Hindlimb muscle (tissue), 1 donor: ENCODE data around the gene GSTT4. TPM values are rescaled to one million over a fixed set of nuclear protein-coding genes. Genes with fewer than 3 reads are reported as not detected.
"Not testable (repeated sequence)": the region's sequence is repeated elsewhere in the genome, so short reads cannot be mapped to it uniquely, and the experiment has no call there.

ENCODE experiments used
- DNase-seq: peaks from one replicate; pipeline ENCODE4 v3.0.0-alpha.2; 2013
- polyA plus RNA-seq: library from polyadenylated mRNA; unstranded; fragments of 120-200 nt; gene quantifications from one replicate; pipeline ENCODE4 v1.2.1, GENCODE V29; 2013; ENCODE audit not compliant: insufficient read length

The GSTT4 gene
- polyA plus RNA-seq, 1 donor, result not detected

GRCh38 chr22:24024354-24024753 is 19.1 kb upstream of the GSTT4 start:
- DNase-seq, result no peak

- DNase-seq, result no peak
These were observed 18.0 kb upstream of the GSTT4 start for GRCh38 chr22:24023204-24023789.

DNA sequence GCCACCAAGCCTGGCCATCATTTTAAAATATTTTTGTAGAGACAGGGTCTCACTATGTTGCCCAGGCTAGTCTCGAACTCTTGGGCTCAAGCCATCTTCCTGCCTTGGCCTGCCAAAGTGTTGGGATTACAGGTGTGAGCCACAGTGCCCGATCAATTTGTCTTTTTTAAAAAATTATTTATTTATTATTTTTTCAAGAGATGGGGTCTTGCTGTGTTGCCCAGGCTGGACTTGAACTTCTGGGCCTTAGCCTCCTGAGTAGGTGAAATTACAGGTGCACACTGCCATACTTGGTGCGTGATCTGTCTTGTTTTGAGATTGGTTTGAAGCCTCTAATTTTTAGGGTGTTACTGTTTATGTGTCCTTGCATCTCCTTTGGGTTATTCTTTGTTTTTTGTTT is 16.1 kb upstream of the GSTT4 start:
- DNase-seq, result no peak

GRCh38 chr22:24016156-24016555 is 10.9 kb upstream of the GSTT4 start:
- no peak for DNase-seq

- no peak for DNase-seq
These were observed 6.4 kb upstream of the GSTT4 start for GRCh38 chr22:24011735-24012068.

- no peak for DNase-seq
These were observed 4.8 kb upstream of the GSTT4 start for GRCh38 chr22:24010018-24010391.

GRCh38 chr22:24009227-24010017 is 4.2 kb upstream of the GSTT4 start:
- no peak for DNase-seq

DNA sequence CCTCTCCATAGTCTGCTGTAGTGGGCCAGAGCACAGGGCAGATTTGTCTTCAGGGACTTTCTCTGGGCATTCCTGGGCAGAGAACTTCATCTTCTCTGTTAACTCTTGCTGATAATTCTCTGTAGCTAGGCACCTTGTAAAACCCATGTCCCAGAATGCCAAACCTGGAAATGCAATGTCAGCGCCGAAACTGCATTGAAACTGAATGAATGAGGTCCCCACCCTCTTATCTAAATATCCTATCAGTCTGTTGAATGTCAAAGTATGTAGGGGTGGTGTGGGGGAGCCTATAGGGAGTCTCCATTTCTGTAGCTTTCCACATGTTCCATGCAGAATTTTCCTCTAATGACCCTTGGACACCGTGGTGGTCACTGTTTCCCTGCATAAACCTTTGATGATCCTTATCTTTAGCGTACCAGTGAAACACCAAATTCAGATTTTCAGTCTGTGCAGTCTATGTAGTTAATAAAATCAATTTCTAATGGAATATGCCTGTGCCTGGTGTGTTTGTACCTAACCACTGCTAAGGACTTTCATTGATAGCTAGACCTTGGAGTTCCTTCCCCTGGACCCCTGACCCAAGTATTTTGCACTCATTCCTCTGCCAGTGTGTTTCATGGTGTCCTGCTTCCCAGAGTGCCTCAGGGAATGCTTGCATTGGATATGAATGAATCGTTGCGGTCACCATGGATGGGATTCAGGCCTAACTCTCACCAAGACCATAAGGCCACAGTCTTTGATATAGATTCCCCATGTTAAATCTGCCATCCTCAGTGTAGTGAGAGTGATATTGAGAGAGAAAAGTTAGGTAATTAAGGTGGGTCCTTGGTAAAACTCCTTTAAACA is 3.4 kb upstream of the GSTT4 start:
- no peak for DNase-seq

DNA sequence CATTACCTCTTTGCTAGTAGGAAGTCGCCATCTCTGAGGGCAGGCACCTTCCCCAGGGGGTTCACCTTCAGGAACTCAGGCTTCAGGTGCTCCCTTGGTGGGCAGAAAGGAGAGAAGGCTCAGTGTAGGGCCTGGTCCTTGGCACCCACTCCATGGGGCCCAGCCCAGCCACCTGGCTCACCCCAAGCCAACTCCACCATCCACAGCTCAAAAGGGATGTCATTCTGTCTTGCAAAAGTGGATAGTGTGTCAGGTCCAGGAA is 2.7 kb upstream of the GSTT4 start:
- DNase-seq, result no peak

DNA sequence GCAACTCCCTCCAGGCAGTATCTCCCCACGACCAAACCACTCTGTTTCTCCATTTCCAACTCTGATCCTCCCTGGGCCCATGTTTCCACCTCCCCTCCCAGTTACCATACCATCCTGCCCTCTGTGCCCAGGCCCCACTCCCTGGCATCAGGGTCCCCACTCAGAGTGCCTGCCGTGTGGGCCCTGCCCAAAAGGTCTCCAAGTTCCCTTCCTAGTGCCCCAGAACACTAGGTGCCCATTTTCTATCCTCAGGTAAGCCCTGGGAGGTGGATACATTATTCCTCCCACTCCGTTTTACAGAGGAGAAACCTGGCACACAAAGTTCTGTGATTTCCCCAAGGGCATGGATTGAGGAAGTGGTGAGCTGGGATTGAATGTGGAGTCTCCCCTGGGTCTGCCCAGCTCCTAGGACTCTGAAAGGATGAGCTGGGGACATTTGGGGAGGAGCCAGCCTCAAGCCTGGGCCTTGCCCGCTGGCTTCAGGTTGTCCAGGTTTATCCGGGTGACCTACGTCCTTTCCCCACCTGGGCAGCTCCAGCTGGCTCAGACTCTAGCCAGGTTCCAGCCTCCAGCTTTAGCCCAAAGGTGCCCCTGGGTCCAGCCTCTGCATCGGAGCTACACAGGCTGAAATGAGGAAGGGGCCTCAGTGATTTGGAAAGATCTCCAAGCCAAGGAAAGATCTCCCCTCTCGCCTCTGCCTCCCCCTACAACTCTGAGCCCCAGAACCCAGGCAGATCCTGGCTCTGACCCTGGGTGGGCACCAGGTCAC is 2.2 kb upstream of the GSTT4 start:
- DNase-seq, result no peak

GRCh38 chr22:24006914-24007214 is 1.6 kb upstream of the GSTT4 start:
- no peak for DNase-seq

DNA sequence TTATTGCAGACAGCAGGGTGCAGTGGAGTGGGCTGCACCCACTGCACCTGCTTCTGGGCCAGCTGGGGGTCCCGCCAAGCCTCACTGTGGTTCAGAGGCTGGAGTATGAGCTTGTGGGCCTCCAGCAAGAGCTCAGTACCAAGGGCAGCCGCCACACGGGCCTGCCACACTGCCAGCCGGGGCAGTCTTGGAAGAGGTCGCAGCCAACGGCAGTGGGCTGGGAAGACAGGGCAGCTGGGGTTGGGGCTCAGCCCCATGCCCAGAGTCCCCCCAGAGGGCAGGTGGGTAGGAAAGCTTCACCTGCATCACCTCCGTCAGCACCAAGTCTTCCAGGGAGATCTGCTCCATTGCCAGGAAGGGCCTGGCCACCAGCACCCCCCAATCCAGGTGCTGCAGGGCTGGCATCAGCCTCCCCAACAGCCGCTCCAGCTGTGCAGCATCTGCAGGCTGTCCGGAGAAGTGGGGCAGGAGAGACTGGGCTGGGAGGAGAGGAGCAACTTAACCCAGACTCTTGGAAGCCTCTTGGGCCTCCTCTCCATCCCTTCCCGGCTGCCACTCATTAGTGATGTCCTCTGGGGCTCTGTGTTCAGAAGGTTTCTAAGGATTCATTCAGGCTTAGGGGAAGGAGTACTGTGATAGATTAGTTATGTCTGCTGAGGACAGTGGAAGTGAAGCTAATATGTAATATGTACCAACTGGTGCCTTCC is 1.1 kb upstream of the GSTT4 start:
- no peak for DNase-seq

GRCh38 chr22:24003887-24004286 is 1.4 kb downstream of the GSTT4 start:
- DNase-seq, result no peak

- DNase-seq, result no peak
These were observed 2.4 kb downstream of the GSTT4 start for GRCh38 chr22:24002851-24003250.

DNA sequence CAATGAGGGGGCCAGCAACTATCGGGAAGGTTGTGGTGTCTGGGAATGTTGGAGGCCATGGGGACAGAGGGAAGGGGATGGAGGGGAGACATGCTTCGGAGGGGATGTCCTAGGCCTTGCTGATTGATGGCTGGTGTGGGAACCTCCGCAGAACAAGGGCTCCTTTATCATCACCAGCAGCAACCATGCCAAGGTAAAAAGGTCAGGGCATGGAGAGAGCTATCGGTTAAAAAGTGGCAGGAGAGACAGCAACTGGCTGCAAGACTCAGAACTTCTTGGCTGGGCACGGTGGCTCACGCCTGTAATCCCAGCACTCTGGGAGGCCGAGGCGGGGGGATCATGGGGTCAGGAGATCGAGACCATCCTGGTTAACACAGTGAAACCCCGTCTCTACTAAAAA is 3.0 kb downstream of the GSTT4 start:
- no peak for DNase-seq

- no peak for DNase-seq
These were observed 3.9 kb downstream of the GSTT4 start for GRCh38 chr22:24001314-24001713.

- not testable (repeated sequence) for DNase-seq
These were observed 5.5 kb downstream of the GSTT4 start for GRCh38 chr22:23999779-24000178.

DNA sequence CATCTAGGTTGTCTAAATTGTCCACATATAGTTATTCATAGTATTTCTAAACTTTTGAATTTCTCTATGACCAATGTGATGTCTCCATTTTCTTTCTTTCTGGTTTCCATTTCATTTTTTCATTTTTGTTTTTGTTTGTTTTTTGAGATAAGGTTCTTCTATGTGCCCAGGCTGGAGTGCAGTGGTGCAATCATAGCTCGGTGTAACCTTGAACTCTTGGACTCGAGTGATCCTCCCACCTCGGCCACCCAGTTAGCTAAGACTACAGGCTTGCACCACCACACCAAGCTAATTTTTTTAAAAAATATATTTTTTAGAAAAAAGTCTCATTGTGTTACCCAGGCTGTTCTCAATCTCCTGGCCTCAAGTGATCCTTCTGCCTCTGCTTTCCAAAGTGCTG is 8.2 kb downstream of the GSTT4 start:
- no peak for DNase-seq

DNA sequence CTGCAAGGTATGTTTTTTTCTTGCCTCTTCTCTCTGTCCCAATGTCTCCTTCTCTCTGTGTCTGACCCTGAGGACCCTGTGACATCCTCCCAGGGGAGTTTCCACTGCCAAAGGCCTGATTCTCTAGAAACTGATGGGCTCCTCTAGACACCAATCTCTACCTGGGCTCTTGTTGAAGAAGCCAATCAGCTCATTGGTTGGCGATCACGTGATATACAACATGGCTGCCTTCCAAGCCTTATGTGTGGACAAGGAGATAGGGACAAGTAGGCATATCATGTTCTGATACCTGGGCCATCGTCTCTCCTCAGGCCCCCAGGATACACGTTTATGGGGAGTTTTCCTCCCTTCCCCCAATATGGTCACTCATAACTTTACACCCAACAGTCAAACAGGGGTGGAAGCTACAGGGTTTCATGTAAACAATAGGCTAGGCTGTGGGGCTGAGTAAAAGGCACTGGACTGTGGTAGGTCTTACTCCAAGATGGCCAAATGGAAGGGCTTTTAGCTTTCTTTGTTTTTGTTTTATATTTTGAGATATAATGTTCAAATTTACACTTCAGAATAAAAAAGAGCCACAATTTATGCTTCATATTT is 11.6 kb downstream of the GSTT4 start:
- not testable (repeated sequence) for DNase-seq

- not testable (repeated sequence) for DNase-seq
These were observed 12.2 kb downstream of the GSTT4 start for GRCh38 chr22:23993080-23993479.

GRCh38 chr22:23989583-23990244 is 15.5 kb downstream of the GSTT4 start:
- DNase-seq, result not testable (repeated sequence)
